HepG2 (cell line): ENCODE measurements around the gene DPAGT1. TPM values are rescaled to one million over a fixed set of nuclear protein-coding genes. Genes with fewer than 3 reads are reported as not detected.

Source experiments
- AGO2 ChIP-seq: fragments of 200-400 bp; formaldehyde crosslinking; optimal IDR thresholded peaks from 2 replicates; pipeline ENCODE3; 2017; ENCODE audit warnings: mild to moderate bottlenecking, low read depth, low read length, moderate library complexity
- KLF9 ChIP-seq: IDR thresholded peaks from 2 replicates; pipeline ENCODE4 v1.6.1; 2016; ENCODE audit warnings: low read depth
- PHF20 ChIP-seq: sonication (generic); formaldehyde crosslinking; IDR thresholded peaks from 2 replicates; pipeline ENCODE4 v1.5.0; 2020; ENCODE audit warnings: mild to moderate bottlenecking, missing genetic modification reagents
- POLR2G ChIP-seq: fragments of 200-400 bp; formaldehyde crosslinking; IDR thresholded peaks from 2 replicates; pipeline ENCODE4 v1.6.1; 2018; ENCODE audit warnings: mild to moderate bottlenecking, low read depth, low read length, moderate library complexity
- SIN3A ChIP-seq: IDR thresholded peaks from 2 replicates; pipeline ENCODE4 v1.6.1; 2011; ENCODE audit warnings: low read depth, mild to moderate bottlenecking, control low read depth, low read length, borderline replicate concordance
- SMAD9 ChIP-seq: sonication (generic); formaldehyde crosslinking; IDR thresholded peaks from 2 replicates; pipeline ENCODE4 v1.5.1; 2020; ENCODE audit warnings: mild to moderate bottlenecking, missing genetic modification reagents
- TCF12 ChIP-seq, 2 experiments: fragments of 450-650 bp in 1 of 2; sonication (generic) in 1 of 2; formaldehyde crosslinking in 1 of 2; IDR thresholded peaks; 2 replicates each; pipeline versions ENCODE4 v1.6.1 to v1.8.0; 2017 to 2022; ENCODE audit warnings: antibody characterized with exemption in 1 of 2, mild to moderate bottlenecking in 1 of 2, missing genetic modification reagents in 1 of 2, moderate library complexity in 1 of 2
- TEAD3 ChIP-seq: optimal IDR thresholded peaks from 2 replicates; pipeline ENCODE3; 2016; ENCODE audit warnings: borderline replicate concordance
- ZFP1 ChIP-seq: IDR thresholded peaks from 2 replicates; pipeline ENCODE4 v1.6.1; 2016
- ZNF317 ChIP-seq: sonication (generic); formaldehyde crosslinking; IDR thresholded peaks from 2 replicates; pipeline ENCODE4 v1.5.0; 2020; ENCODE audit warnings: mild to moderate bottlenecking, missing genetic modification reagents
- ZNF350 ChIP-seq: sonication (generic); formaldehyde crosslinking; IDR thresholded peaks from 2 replicates; pipeline ENCODE4 v1.4.0; 2020; ENCODE audit warnings: mild to moderate bottlenecking, low read depth, missing genetic modification reagents, borderline replicate concordance
- ZNF556 ChIP-seq: sonication (generic); formaldehyde crosslinking; IDR thresholded peaks from 2 replicates; pipeline ENCODE4 v1.4.0; 2020; ENCODE audit warnings: mild to moderate bottlenecking, missing genetic modification reagents, borderline replicate concordance
- polyA plus RNA-seq, 8 experiments: library from polyadenylated mRNA; depleted of rRNA in 3 of 8; stranded (reverse) in 7 of 8; unstranded in 1 of 8; fragments of >200 nt; fragmentation: Illumina TruSeq in 4 of 8; extraction: Trizol in 4 of 8; gene quantifications; 2 replicates each; pipeline versions ENCODE4 v1.2.1 to v1.2.3, GENCODE V29; 2011 to 2016; ENCODE audit warnings: low read depth in 4 of 8, missing spikeins in 1 of 8, mixed read lengths in 1 of 8; ENCODE audit not compliant: insufficient read depth in 1 of 8
- total RNA-seq, 5 experiments: library from RNA; depleted of rRNA; stranded (reverse); fragments of >200 nt; fragmentation: Illumina TruSeq; extraction: Trizol; gene quantifications; 2 replicates each; pipeline ENCODE4 v1.2.3, GENCODE V29; 2016; ENCODE audit warnings: low read depth in 1 of 5
- TF ChIP-seq, protein P1 (sequence below): sonication (generic); formaldehyde crosslinking; IDR thresholded peaks from 2 replicates; pipeline ENCODE4 v1.4.0; 2020; ENCODE audit warnings: missing genetic modification reagents
- TF ChIP-seq, protein P2 (sequence below): sonication (generic); formaldehyde crosslinking; IDR thresholded peaks from 2 replicates; pipeline ENCODE4 v1.4.0; 2020; ENCODE audit warnings: missing genetic modification reagents, mild to moderate bottlenecking, borderline replicate concordance
- TF ChIP-seq, protein P3 (sequence below): sonication (generic); formaldehyde crosslinking; IDR thresholded peaks from 2 replicates; pipeline ENCODE4 v1.4.0; 2020; ENCODE audit warnings: mild to moderate bottlenecking, missing genetic modification reagents
- TF ChIP-seq, protein P4 (sequence below): sonication (generic); formaldehyde crosslinking; IDR thresholded peaks from 2 replicates; pipeline ENCODE4 v1.5.1; 2020; ENCODE audit warnings: missing genetic modification reagents, mild to moderate bottlenecking, borderline replicate concordance
- TF ChIP-seq, protein P5 (sequence below): IDR thresholded peaks from 2 replicates; pipeline ENCODE4 v1.6.1; 2016; ENCODE audit warnings: missing genetic modification reagents, missing compliant biosample characterization

Gene DPAGT1
- total and polyA plus RNA-seq, 2 of the 13 experiments (the other 11 are each of a cell fraction or from before 2014, with no cell fraction given) = 37.6 to 70.7 TPM

DNA sequence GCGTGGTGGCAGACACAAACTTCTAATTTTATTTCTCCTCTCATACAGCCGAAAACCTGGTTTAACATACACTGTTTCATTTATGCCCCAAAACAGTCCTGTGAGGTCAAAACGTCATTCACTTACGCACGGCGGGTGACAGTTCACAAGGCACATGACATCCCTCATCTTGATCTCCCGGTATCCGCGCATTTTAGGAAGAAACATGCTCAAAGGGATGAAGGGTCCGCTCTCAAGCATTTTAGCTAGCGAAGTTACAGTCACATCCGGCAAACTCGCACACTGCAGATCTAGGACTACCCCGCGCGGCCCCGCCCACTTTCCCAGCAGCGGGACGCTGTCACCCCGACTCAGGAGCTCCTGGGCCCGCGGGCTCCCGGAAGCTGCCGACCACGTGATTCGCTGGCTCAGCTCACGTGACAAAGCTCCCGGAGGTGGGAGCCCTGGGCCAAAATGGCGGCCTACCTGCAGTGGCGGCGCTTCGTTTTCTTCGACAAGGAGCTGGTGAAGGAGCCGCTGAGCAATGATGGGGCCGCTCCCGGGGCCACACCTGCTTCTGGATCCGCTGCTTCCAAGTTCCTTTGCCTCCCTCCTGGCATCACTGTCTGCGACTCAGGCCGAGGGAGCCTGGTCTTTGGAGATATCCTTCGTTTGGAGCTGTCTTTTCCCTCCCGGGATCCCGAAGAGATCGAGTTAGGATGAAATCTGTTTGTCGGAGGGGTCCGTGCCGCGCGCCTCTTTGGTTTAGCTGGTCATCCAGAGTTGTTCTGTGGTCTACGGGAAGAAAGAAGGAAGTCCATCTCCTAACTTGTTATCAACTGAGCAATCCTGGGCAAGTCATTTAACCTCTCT, 34.1 kb downstream of the DPAGT1 start, which contains the start of gene VPS11 (continued):
- TF ChIP-seq, protein P1, sequence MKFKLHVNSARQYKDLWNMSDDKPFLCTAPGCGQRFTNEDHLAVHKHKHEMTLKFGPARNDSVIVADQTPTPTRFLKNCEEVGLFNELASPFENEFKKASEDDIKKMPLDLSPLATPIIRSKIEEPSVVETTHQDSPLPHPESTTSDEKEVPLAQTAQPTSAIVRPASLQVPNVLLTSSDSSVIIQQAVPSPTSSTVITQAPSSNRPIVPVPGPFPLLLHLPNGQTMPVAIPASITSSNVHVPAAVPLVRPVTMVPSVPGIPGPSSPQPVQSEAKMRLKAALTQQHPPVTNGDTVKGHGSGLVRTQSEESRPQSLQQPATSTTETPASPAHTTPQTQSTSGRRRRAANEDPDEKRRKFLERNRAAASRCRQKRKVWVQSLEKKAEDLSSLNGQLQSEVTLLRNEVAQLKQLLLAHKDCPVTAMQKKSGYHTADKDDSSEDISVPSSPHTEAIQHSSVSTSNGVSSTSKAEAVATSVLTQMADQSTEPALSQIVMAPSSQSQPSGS (CRISPR knock-in tag) = peak; percentile 78; the same call in 1 of the 2 replicates
- TF ChIP-seq PHF20 (peak; percentile 99), TEAD3 (CRISPR knock-in tag) (peak; percentile 37), AGO2 (peak; percentile 42), ZFP1 (CRISPR knock-in tag) (peak; percentile 77), SIN3A (peak; percentile 91), KLF9 (peak; percentile 66; the same call in 1 of the 2 replicates), POLR2G (peak; percentile 86), TCF12 (IDR thresholded peaks at IDR 0.05) (no peak), TCF12 (CRISPR knock-in tag; IDR thresholded peaks at IDR 0.05) (no peak), ZNF350 (CRISPR knock-in tag) (peak; percentile 83; the same call in 1 of the 2 replicates), ZNF317 (peak; percentile 24; the same call in 1 of the 2 replicates), ZNF556 (CRISPR knock-in tag) (no peak), SMAD9 (CRISPR knock-in tag) (no peak)
- TF ChIP-seq, protein P2, sequence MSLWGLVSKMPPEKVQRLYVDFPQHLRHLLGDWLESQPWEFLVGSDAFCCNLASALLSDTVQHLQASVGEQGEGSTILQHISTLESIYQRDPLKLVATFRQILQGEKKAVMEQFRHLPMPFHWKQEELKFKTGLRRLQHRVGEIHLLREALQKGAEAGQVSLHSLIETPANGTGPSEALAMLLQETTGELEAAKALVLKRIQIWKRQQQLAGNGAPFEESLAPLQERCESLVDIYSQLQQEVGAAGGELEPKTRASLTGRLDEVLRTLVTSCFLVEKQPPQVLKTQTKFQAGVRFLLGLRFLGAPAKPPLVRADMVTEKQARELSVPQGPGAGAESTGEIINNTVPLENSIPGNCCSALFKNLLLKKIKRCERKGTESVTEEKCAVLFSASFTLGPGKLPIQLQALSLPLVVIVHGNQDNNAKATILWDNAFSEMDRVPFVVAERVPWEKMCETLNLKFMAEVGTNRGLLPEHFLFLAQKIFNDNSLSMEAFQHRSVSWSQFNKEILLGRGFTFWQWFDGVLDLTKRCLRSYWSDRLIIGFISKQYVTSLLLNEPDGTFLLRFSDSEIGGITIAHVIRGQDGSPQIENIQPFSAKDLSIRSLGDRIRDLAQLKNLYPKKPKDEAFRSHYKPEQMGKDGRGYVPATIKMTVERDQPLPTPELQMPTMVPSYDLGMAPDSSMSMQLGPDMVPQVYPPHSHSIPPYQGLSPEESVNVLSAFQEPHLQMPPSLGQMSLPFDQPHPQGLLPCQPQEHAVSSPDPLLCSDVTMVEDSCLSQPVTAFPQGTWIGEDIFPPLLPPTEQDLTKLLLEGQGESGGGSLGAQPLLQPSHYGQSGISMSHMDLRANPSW = peak; percentile 96
- TF ChIP-seq, protein P3, sequence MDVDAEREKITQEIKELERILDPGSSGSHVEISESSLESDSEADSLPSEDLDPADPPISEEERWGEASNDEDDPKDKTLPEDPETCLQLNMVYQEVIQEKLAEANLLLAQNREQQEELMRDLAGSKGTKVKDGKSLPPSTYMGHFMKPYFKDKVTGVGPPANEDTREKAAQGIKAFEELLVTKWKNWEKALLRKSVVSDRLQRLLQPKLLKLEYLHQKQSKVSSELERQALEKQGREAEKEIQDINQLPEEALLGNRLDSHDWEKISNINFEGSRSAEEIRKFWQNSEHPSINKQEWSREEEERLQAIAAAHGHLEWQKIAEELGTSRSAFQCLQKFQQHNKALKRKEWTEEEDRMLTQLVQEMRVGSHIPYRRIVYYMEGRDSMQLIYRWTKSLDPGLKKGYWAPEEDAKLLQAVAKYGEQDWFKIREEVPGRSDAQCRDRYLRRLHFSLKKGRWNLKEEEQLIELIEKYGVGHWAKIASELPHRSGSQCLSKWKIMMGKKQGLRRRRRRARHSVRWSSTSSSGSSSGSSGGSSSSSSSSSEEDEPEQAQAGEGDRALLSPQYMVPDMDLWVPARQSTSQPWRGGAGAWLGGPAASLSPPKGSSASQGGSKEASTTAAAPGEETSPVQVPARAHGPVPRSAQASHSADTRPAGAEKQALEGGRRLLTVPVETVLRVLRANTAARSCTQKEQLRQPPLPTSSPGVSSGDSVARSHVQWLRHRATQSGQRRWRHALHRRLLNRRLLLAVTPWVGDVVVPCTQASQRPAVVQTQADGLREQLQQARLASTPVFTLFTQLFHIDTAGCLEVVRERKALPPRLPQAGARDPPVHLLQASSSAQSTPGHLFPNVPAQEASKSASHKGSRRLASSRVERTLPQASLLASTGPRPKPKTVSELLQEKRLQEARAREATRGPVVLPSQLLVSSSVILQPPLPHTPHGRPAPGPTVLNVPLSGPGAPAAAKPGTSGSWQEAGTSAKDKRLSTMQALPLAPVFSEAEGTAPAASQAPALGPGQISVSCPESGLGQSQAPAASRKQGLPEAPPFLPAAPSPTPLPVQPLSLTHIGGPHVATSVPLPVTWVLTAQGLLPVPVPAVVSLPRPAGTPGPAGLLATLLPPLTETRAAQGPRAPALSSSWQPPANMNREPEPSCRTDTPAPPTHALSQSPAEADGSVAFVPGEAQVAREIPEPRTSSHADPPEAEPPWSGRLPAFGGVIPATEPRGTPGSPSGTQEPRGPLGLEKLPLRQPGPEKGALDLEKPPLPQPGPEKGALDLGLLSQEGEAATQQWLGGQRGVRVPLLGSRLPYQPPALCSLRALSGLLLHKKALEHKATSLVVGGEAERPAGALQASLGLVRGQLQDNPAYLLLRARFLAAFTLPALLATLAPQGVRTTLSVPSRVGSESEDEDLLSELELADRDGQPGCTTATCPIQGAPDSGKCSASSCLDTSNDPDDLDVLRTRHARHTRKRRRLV = no peak
- TF ChIP-seq, protein P4, sequence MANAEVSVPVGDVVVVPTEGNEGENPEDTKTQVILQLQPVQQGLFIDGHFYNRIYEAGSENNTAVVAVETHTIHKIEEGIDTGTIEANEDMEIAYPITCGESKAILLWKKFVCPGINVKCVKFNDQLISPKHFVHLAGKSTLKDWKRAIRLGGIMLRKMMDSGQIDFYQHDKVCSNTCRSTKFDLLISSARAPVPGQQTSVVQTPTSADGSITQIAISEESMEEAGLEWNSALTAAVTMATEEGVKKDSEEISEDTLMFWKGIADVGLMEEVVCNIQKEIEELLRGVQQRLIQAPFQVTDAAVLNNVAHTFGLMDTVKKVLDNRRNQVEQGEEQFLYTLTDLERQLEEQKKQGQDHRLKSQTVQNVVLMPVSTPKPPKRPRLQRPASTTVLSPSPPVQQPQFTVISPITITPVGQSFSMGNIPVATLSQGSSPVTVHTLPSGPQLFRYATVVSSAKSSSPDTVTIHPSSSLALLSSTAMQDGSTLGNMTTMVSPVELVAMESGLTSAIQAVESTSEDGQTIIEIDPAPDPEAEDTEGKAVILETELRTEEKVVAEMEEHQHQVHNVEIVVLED (CRISPR knock-in tag) = peak; percentile 71; the same call in 1 of the 2 replicates
- TF ChIP-seq, protein P5, sequence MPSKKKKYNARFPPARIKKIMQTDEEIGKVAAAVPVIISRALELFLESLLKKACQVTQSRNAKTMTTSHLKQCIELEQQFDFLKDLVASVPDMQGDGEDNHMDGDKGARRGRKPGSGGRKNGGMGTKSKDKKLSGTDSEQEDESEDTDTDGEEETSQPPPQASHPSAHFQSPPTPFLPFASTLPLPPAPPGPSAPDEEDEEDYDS (CRISPR knock-in tag) = peak; percentile 73
